ENCODE measurements around the gene UNCX.
"Not testable (repeated sequence)": the region's sequence is repeated elsewhere in the genome, so short reads cannot be mapped to it uniquely, and the experiment has no call there.

Gene UNCX

GRCh38 chr7:1257221-1257620, 24.5 kb downstream of the UNCX start:
- DNase-seq (ENCODE audit: low read depth): no peak
- TF ChIP-seq CTCF (IDR thresholded peaks at IDR 0.05; ENCODE audit: low read length, missing control alignments): no peak
- no peak overlapping the region for H3K4me3 ChIP-seq (replicated peaks; ENCODE audit: low read depth, low read length)

GRCh38 chr7:1257863-1258262, 25.2 kb downstream of the UNCX start:
- TF ChIP-seq CTCF (IDR thresholded peaks at IDR 0.05; ENCODE audit: low read length, missing control alignments): no peak
- DNase-seq (ENCODE audit: low read depth): no peak
- H3K4me3 ChIP-seq (replicated peaks; ENCODE audit: low read depth, low read length): no peak overlapping the region

- H3K4me3 ChIP-seq (replicated peaks; ENCODE audit: low read depth, low read length): no peak overlapping the region
- TF ChIP-seq CTCF (IDR thresholded peaks at IDR 0.05; ENCODE audit: low read length, missing control alignments): no peak
- DNase-seq (ENCODE audit: low read depth): no peak
Measured at GRCh38 chr7:1259621-1260243, 27.1 kb downstream of the UNCX start.

- H3K4me3 ChIP-seq (replicated peaks; ENCODE audit: low read depth, low read length): no peak overlapping the region
- DNase-seq (ENCODE audit: low read depth): no peak
- TF ChIP-seq CTCF (IDR thresholded peaks at IDR 0.05; ENCODE audit: low read length, missing control alignments): no peak
Measured at GRCh38 chr7:1260244-1260635, 27.6 kb downstream of the UNCX start.

- H3K4me3 ChIP-seq (replicated peaks; ENCODE audit: low read depth, low read length); DNase-seq (ENCODE audit: low read depth): not testable (repeated sequence)
Measured at GRCh38 chr7:1261036-1261435, 28.4 kb downstream of the UNCX start.

GRCh38 chr7:1262441-1262840, 29.8 kb downstream of the UNCX start:
- TF ChIP-seq CTCF (IDR thresholded peaks at IDR 0.05; ENCODE audit: low read length, missing control alignments): no peak
- no peak overlapping the region for H3K4me3 ChIP-seq (replicated peaks; ENCODE audit: low read depth, low read length)
- no peak for DNase-seq (ENCODE audit: low read depth)

GRCh38 chr7:1263391-1263951, 30.8 kb downstream of the UNCX start:
- DNase-seq (ENCODE audit: low read depth): no peak
- no peak for TF ChIP-seq CTCF (IDR thresholded peaks at IDR 0.05; ENCODE audit: low read length, missing control alignments)
- no peak overlapping the region for H3K4me3 ChIP-seq (replicated peaks; ENCODE audit: low read depth, low read length)
